GM23338 (cell line): ENCODE results near the gene MRAS. TPM values are rescaled to one million over a fixed set of nuclear protein-coding genes. Genes with fewer than 3 reads are reported as not detected.

Experiments
- ATAC-seq: fragments of 200-7000 bp; cut with Tn5 transposase; 3 replicates; pipeline ENCODE4 v1.9.1; 2020
- DNase-seq: peaks from one replicate; pipeline ENCODE4 v3.0.0-alpha.2; 2015; ENCODE audit warnings: low spot score
- H2AFZ ChIP-seq: fragments of 200-600 bp; sonication (generic); 2 replicates; pipeline ENCODE4 v1.8.0; 2016; ENCODE audit warnings: antibody characterized with exemption, mild to moderate bottlenecking, moderate library complexity
- H3F3A ChIP-seq: fragments of 200-600 bp; sonication (generic); replicated peaks from 2 replicates; pipeline ENCODE4 v1.8.0; 2017; ENCODE audit warnings: antibody characterized with exemption, mixed run types, low read depth
- H3K27ac ChIP-seq: fragments of 200-600 bp; sonication (generic); 2 replicates; pipeline ENCODE4 v1.6.1; 2016; ENCODE audit warnings: low read depth
- H3K27me3 ChIP-seq: fragments of 200-600 bp; sonication (generic); 2 replicates; pipeline ENCODE4 v1.8.0; 2016; ENCODE audit warnings: mild to moderate bottlenecking, mixed run types, moderate library complexity; ENCODE audit not compliant: insufficient read depth
- H3K36me3 ChIP-seq: fragments of 200-600 bp; sonication (generic); 2 replicates; pipeline ENCODE4 v1.8.0; 2016; ENCODE audit warnings: mild to moderate bottlenecking; ENCODE audit not compliant: insufficient read depth
- H3K4me1 ChIP-seq: fragments of 200-600 bp; sonication (generic); 2 replicates; pipeline ENCODE4 v1.8.0; 2016; ENCODE audit warnings: mild to moderate bottlenecking, moderate library complexity; ENCODE audit not compliant: insufficient read depth
- H3K4me2 ChIP-seq: fragments of 200-600 bp; sonication (generic); 2 replicates; pipeline ENCODE4 v1.7.1; 2017; ENCODE audit warnings: mixed run types
- H3K4me3 ChIP-seq: fragments of 200-600 bp; sonication (generic); 2 replicates; pipeline ENCODE4 v1.6.1; 2016; ENCODE audit warnings: mixed run types
- H3K79me2 ChIP-seq: fragments of 200-600 bp; sonication (generic); replicated peaks from 2 replicates; pipeline ENCODE4 v1.8.0; 2017; ENCODE audit warnings: mild to moderate bottlenecking; ENCODE audit not compliant: insufficient read depth
- H3K9me2 ChIP-seq: fragments of 200-600 bp; sonication (generic); 2 replicates; pipeline ENCODE4 v1.8.0; 2017; ENCODE audit not compliant: insufficient read depth
- H4K20me1 ChIP-seq: fragments of 200-600 bp; sonication (generic); replicated peaks from 2 replicates; pipeline ENCODE4 v1.8.0; 2017; ENCODE audit warnings: mild to moderate bottlenecking; ENCODE audit not compliant: insufficient read depth
- H3K27ac Mint-ChIP-seq: 2 replicates; pipeline ENCODE4 v1.8.0; 2020; ENCODE audit warnings: inconsistent platforms, mild to moderate bottlenecking, moderate library complexity, mixed read lengths
- H3K27me3 Mint-ChIP-seq: 3 replicates; pipeline ENCODE4 v1.8.0; 2022; ENCODE audit warnings: low read depth, mild to moderate bottlenecking, moderate library complexity, mixed read lengths, inconsistent platforms; ENCODE audit not compliant: insufficient read depth, poor library complexity
- H3K36me3 Mint-ChIP-seq: 3 replicates; pipeline ENCODE4 v1.8.0; 2021; ENCODE audit warnings: low read depth, mild to moderate bottlenecking, inconsistent platforms, moderate library complexity, mixed read lengths
- H3K4me1 Mint-ChIP-seq: 3 replicates; pipeline ENCODE4 v1.8.0; 2020; ENCODE audit warnings: mild to moderate bottlenecking, inconsistent platforms, mixed read lengths
- H3K4me3 Mint-ChIP-seq: 3 replicates; pipeline ENCODE4 v1.8.0; 2021; ENCODE audit warnings: moderate library complexity, mild to moderate bottlenecking, inconsistent platforms, mixed read lengths
- H3K9me3 Mint-ChIP-seq: 3 replicates; pipeline ENCODE4 v1.8.0; 2020; ENCODE audit warnings: moderate library complexity, mild to moderate bottlenecking, inconsistent platforms, mixed read lengths
- CREB1 ChIP-seq: fragments of 250-450 bp; sonication (Bioruptor Pico); IDR thresholded peaks from 2 replicates; pipeline ENCODE4 v1.5.0; 2020; ENCODE audit warnings: low read depth, mild to moderate bottlenecking, moderate library complexity
- CTCF ChIP-seq, 2 experiments: fragments of 200-600 bp in 1 of 2; sonication (generic) in 1 of 2; conservative IDR thresholded peaks; 2 replicates each; pipeline versions ENCODE4 v1.5.1 to v1.6.1; 2016 to 2017; ENCODE audit warnings: antibody characterized with exemption in 2 of 2, low read depth in 2 of 2, mild to moderate bottlenecking in 2 of 2, moderate library complexity in 1 of 2
- ETS1 ChIP-seq: IDR thresholded peaks from 2 replicates; pipeline ENCODE4 v1.6.1; 2016; ENCODE audit warnings: antibody characterized with exemption
- EZH2 ChIP-seq: fragments of 200-600 bp; sonication (generic); IDR thresholded peaks from one replicate; pipeline ENCODE4 v1.8.0; 2017; ENCODE audit warnings: antibody characterized with exemption, mild to moderate bottlenecking, low read depth; ENCODE audit not compliant: unreplicated experiment
- JUNB ChIP-seq: IDR thresholded peaks from one replicate; pipeline ENCODE4 v1.6.1; 2016; ENCODE audit warnings: antibody characterized with exemption; ENCODE audit not compliant: unreplicated experiment
- NANOG ChIP-seq: IDR thresholded peaks from 2 replicates; pipeline ENCODE4 v1.6.1; 2016; ENCODE audit warnings: antibody characterized with exemption, borderline replicate concordance
- POLR2AphosphoS5 ChIP-seq: IDR thresholded peaks from 2 replicates; pipeline ENCODE4 v1.6.1; 2016; ENCODE audit warnings: antibody characterized with exemption, low read depth
- REST ChIP-seq: IDR thresholded peaks from one replicate; pipeline ENCODE4 v1.6.1; 2018; ENCODE audit warnings: antibody characterized with exemption; ENCODE audit not compliant: unreplicated experiment
- STAT1 ChIP-seq: IDR thresholded peaks from one replicate; pipeline ENCODE4 v1.6.1; 2016; ENCODE audit warnings: antibody characterized with exemption; ENCODE audit not compliant: unreplicated experiment
- ZNF114 ChIP-seq: fragments of 250-450 bp; sonication (Bioruptor Pico); IDR thresholded peaks from 2 replicates; pipeline ENCODE4 v1.5.0; 2020; ENCODE audit warnings: mild to moderate bottlenecking, moderate library complexity
- ZNF331 ChIP-seq: fragments of 250-450 bp; sonication (Bioruptor Pico); IDR thresholded peaks from 2 replicates; pipeline ENCODE4 v1.5.0; 2020; ENCODE audit warnings: low read depth, mild to moderate bottlenecking, moderate library complexity
- ZNF462 ChIP-seq: fragments of 250-450 bp; sonication (Bioruptor Pico); IDR thresholded peaks from 2 replicates; pipeline ENCODE4 v1.5.0; 2020; ENCODE audit warnings: mild to moderate bottlenecking, moderate library complexity
- polyA plus RNA-seq: library from polyadenylated mRNA; unstranded; fragments of >200 nt; fragmentation: Nextera tagmentation; extraction: Ambion mirVana; gene quantifications from 2 replicates; pipeline ENCODE4 v1.2.1, GENCODE V29; 2016
- total RNA-seq: library from RNA; depleted of rRNA; stranded (reverse); fragments of >200 nt; shearing (Covaris generic); gene quantifications from 2 replicates; pipeline ENCODE4 v1.2.3, GENCODE V29; 2014

Gene MRAS
- total and polyA plus RNA-seq, 2 experiments from 2014 or later = 9.1 to 10.2 TPM

- no peaks in the 10 kb centered on the region for H3K79me2 ChIP-seq
- no peaks in the 10 kb centered on the region for H3K27me3 ChIP-seq
- no peaks in the 10 kb centered on the region for H4K20me1 ChIP-seq
- no peaks in the 10 kb centered on the region for H3K4me1 ChIP-seq
- no peak overlapping the region for H3K4me2 ChIP-seq
- H3K4me1 Mint-ChIP-seq = peaks cover 12% of the 10 kb centered on the region
- H3K36me3 Mint-ChIP-seq = peaks cover 6% of the 10 kb centered on the region; the same call in 2 of the 3 replicates
- no peaks in the 10 kb centered on the region for H3F3A ChIP-seq
- no peaks in the 10 kb centered on the region; the same call in 1 of the 2 replicates for H3K36me3 ChIP-seq
- no peak overlapping the region for H2AFZ ChIP-seq
- H3K9me2 ChIP-seq = 0 out of 2 replicates have a peak, but pooled peaks cover 2% of the 10 kb centered on the region
- H3K4me3 Mint-ChIP-seq = no peak overlapping the region
- ATAC-seq (no peak), DNase-seq (no peak)
- TF ChIP-seq ZNF114 (CRISPR knock-in tag) (no peak), ETS1 (no peak), STAT1 (no peak), POLR2AphosphoS5 (no peak), ZNF462 (CRISPR knock-in tag) (no peak), ZNF331 (no peak), CTCF (conservative IDR thresholded peaks at IDR 0.05; ENCODE audit: low read depth in 2 of 2) (no peak), EZH2 (no peak), CREB1 (CRISPR knock-in tag) (no peak), REST (no peak), NANOG (no peak), JUNB (no peak)
- no peak overlapping the region for H3K4me3 ChIP-seq
- peaks cover 2% of the 10 kb centered on the region for H3K27me3 Mint-ChIP-seq
- no peaks in the 10 kb centered on the region; the same call in 2 of the 3 replicates for H3K9me3 Mint-ChIP-seq
- no peak overlapping the region for H3K27ac Mint-ChIP-seq
- no peak overlapping the region for H3K27ac ChIP-seq
Observed at GRCh38 chr3:138376663-138377062, 28.3 kb downstream of the MRAS start.
